WI38 (cell line): ENCODE measurements around the gene EPB41.

ENCODE experiments used
- H3K4me3 ChIP-seq: 2 replicates; pipeline ENCODE4 v1.5.1; 2011; ENCODE audit warnings: low read depth, mild to moderate bottlenecking, control low read depth, low read length
- CTCF ChIP-seq: IDR thresholded peaks from 2 replicates; pipeline ENCODE4 v1.5.1; 2012; ENCODE audit warnings: low read depth, mild to moderate bottlenecking, control low read depth, low read length

EPB41 gene

GRCh38 chr1:28915031-28915895 is 894 bp downstream of the EPB41 start:
- peak overlapping the region; percentile 38; the same call in 1 of the 2 replicates for H3K4me3 ChIP-seq
- no peak for TF ChIP-seq CTCF

- no peak overlapping the region for H3K4me3 ChIP-seq
- no peak for TF ChIP-seq CTCF
Observed at GRCh38 chr1:28917757-28918118, 3.4 kb downstream of the EPB41 start.

- no peak overlapping the region for H3K4me3 ChIP-seq
- no peak for TF ChIP-seq CTCF
Observed at GRCh38 chr1:28921286-28921869, 7.0 kb downstream of the EPB41 start.

GRCh38 chr1:28925350-28925891 is 11.1 kb downstream of the EPB41 start:
- no peak overlapping the region for H3K4me3 ChIP-seq
- TF ChIP-seq CTCF = no peak

- H3K4me3 ChIP-seq = no peak overlapping the region
- no peak for TF ChIP-seq CTCF
Observed at GRCh38 chr1:28926629-28927265, 12.4 kb downstream of the EPB41 start.

- no peak overlapping the region for H3K4me3 ChIP-seq
- no peak for TF ChIP-seq CTCF
Observed at GRCh38 chr1:28927266-28927647, 12.9 kb downstream of the EPB41 start.
